Medulla oblongata (tissue), 1 donor: ENCODE measurements around the gene CLEC18B.
A peak's percentile ranks its signal among the peaks of the same experiment; 100 is the strongest.

Experiments used
- DNase-seq: peaks from one replicate; pipeline ENCODE4 v3.0.0-alpha.2; 2015; ENCODE audit errors: extremely low spot score

The CLEC18B gene

GRCh38 chr16:74420612-74421481 lies at the start of gene CLEC18B:
CLEC18B (minus strand) TSS chr16:74421478; CDS start chr16:74421270, 208 bp downstream.
- peak; percentile 33 for DNase-seq

- no peak for DNase-seq
Observed at GRCh38 chr16:74469946-74470478, 48.7 kb upstream of the CLEC18B start.

GRCh38 chr16:74468807-74469525 lies 47.7 kb upstream of the CLEC18B start:
- no peak for DNase-seq

DNA sequence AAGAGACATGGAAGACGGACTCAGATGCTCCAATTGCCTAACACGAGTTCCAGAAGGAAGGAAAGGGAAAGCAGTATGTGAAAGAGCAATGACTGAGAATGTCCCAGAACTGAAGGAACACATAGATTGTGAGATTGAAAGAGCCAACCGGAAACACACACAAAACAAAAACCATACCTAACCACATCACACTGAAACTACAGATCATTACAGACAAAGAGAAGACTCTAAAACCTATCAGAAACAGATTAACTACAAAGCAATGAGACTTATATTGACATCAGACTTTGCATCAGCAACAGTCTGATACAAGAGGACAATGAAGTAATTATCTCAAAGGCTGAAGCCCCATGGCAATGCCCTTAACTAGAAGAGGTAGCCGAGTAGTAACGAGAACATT lies 45.6 kb upstream of the CLEC18B start:
- no peak for DNase-seq

GRCh38 chr16:74465851-74466685 lies 44.8 kb upstream of the CLEC18B start:
- DNase-seq, result no peak

DNA sequence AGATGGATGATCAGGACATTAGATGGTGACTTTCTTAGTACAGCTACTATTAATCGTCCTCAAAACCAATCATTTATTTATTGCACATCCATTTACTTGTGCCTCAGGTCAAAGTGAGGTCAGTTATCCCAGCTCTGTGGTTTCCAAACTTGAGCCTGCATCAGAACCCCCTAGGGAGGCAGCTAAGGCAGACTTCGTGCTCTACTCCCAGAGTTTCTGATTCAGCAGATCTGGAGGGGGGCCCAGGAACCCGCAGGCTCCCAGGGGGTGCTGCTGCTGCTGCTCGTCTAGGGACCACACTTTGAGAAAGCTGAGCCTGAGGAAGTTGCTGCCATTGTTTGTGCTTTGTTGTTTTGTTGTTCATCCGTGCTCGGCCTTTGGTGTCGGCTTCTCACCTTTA lies 44.0 kb upstream of the CLEC18B start:
- no peak for DNase-seq

GRCh38 chr16:74463888-74464287 lies 42.6 kb upstream of the CLEC18B start:
- DNase-seq, result no peak

DNA sequence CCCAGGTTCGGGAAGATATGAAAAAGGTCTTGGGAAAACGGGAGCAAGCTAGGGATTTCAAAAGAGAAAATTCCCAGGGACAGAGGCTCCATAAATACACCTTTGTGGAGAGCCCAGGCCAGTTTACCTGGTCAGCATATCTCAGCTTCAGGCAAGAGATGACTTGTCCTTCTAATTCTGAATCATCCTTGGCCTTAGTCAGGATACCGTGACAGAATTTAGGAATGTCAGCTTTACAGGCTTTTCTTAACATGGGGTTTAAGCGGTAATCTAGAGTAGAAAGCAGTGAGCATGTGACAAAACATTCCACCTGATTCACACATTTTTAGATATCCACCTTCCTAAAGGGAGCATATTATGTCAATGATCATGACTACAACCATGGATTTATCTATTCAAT lies 41.1 kb upstream of the CLEC18B start:
- no peak for DNase-seq

DNA sequence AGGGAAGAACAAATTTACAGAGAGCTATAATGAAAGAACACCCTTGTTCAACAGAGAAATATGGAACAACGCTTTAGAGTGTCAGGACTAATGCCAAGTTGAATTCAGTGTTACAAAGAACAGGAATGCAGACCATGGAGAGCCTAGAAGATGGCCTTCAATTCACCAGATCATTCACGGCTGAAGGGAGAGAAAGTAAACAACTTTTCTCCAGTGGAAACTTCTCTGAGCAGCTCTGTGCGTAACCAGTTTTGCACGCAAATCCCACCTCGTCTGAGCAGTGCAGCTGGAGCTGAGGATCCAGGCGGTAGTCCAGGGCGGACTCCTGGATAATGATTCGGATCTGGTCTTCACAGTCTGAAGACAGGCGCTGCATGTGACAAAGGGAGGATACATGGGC lies 40.5 kb upstream of the CLEC18B start:
- peak; percentile 12 for DNase-seq

GRCh38 chr16:74460542-74460941 lies 39.3 kb upstream of the CLEC18B start:
- DNase-seq, result no peak

- no peak for DNase-seq
Observed at GRCh38 chr16:74456290-74456625, 35.0 kb upstream of the CLEC18B start.

GRCh38 chr16:74455619-74456289 lies 34.5 kb upstream of the CLEC18B start:
- no peak for DNase-seq

DNA sequence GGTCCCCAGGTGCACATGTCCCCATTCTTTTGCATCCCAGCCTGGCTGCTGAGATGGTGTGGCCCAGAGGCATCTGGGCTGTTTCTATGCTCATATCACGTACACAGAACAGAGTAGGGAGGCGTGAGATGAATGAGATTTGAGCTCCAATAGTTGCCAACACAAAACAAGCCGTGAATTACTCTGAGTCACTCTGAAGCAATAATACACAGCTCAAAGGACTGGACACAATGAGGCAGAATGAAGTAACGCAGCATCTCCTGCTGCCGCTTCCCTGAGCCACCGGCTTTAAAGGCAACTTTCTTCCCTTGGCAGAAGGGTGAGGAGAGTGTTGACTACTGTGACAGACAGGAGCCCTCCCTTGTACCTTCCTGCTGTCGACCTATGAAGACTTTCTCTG lies 33.9 kb upstream of the CLEC18B start:
- DNase-seq, result no peak

GRCh38 chr16:74451951-74452758 lies 30.9 kb upstream of the CLEC18B start:
- DNase-seq, result no peak

DNA sequence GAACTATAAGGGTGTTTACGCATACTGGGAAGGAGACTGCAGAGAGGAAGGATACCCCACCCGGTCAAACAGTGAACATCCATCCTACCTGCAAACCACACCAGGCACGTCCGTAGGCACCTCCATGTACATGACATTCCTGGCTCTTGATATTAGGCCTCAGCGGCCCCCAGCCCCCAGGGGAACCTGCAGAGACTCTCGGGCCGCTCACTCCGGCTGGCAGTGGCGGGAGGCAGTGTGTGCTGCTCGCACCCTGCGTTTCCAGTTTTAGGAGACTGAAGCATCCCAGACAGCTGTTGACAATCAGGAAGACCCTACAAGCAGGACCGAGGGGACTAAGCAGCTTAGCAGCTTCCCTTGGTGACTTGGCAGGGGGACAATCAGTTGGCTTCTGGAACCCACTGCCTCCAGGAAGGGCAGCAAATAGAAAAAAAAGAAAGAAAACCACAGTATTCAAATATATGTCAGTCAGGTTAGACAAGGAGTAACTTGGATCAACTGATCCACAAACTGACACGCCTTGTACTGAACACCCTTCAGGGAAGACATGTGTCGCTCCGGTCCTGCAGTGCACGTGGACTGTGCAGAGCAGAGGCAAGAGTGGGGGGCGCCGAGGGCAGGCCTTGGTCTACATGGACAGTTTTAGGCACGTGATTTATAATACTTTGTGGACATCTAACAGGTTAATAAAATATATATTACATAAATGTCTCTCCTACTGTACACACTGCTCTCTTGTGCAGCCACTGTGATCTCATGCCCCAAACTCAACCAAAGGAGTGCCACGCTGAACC lies 29.9 kb upstream of the CLEC18B start:
- no peak for DNase-seq

DNA sequence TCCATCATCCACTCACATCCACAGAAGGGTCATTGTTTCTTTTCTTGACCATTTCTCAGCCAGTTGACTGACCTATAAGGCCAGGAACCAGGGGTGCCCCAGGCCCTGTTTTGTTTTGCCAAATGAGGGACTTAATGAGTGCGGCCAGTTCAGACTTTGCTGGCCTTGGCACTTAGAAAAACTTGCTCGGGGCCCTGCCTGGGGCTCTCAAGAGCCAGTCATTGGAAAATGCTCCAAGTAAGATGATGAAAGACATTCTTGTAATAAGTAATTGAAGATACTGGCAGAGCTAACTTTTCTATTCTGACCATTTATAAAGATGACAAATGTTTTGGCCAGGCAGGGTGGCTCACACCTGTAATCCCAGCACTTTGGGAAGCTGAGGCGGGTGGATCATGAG lies 29.0 kb upstream of the CLEC18B start:
- DNase-seq, result no peak

DNA sequence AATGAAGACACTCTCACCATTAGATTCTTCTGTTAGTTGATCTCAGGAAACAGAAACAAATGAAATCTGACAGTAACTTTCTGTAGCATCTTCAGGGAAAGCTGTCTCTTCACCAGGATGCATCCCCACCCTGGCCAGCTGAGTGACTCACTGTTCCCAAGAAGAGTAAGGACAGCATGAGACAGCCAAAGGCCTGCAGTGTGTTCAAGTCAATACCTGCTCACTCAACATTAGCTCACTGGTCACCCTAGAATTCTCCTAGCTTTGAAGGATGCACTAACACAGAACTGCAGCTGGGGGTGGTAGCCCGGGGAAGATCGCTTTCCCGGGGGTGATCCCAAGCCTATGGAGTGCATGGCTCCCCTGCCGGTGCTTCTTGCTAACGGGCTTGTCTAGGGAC lies 28.2 kb upstream of the CLEC18B start:
- DNase-seq, result no peak

GRCh38 chr16:74448990-74449389 lies 27.7 kb upstream of the CLEC18B start:
- peak; percentile 66 for DNase-seq

DNA sequence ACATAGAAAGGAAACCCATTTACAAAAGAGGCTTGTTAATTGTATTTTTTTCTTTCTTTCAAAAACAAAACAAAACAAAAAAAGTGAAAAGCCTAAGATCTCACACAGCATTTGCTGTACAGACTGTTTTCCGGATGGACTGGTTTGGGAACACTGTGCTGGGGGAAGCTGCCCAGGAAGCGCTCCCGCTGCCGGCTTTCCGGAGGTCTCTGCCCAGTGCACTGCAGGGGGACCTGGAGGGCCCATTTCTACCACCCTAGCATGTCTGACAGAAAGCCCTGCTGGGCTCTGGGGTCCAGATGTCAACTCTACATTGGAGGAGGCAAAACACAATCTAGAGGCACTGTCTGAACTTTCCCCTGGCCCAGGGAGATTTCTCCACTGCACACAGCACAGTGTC lies 26.3 kb upstream of the CLEC18B start:
- no peak for DNase-seq

DNA sequence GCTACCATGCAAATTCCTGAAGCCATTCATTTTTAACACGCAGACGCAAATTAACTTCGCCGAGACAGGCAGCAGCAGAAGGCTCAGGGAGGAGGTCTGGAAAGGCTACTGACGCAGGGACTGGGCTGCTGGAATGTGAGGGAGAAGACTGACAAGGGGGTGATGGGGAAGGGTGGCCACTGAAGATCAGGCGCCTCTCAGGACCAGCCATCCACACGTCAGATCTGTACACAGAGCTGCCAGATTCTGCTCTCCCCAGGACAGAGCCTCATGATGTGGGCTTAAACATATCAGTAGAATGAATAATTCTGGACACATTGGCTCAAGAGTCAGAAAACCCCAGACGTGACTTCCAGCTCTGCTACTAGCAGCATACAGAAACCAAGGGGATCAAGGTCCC lies 25.6 kb upstream of the CLEC18B start:
- no peak for DNase-seq
